Uterus (tissue), 2 donors: ENCODE results near the gene EPS8L2.

Experiments
- POLR2A ChIP-seq, 2 donors: fragments of 450-650 bp; IDR thresholded peaks; one replicate each; pipeline ENCODE4 v1.6.1; 2016; ENCODE audit warnings: antibody characterized with exemption in 2 of 2, mild to moderate bottlenecking in 1 of 2, moderate library complexity in 1 of 2
- TF ChIP-seq, protein P1 (sequence below), 4 experiments: fragments of 200-600 bp in 2 of 4; fragments of 450-650 bp in 2 of 4; sonication (generic) in 2 of 4; IDR thresholded peaks; one replicate each; pipeline ENCODE4 v1.5.1; 2016 to 2019; ENCODE audit warnings: antibody characterized with exemption in 4 of 4, mild to moderate bottlenecking in 2 of 4, moderate library complexity in 1 of 4

- TF ChIP-seq, protein P1, sequence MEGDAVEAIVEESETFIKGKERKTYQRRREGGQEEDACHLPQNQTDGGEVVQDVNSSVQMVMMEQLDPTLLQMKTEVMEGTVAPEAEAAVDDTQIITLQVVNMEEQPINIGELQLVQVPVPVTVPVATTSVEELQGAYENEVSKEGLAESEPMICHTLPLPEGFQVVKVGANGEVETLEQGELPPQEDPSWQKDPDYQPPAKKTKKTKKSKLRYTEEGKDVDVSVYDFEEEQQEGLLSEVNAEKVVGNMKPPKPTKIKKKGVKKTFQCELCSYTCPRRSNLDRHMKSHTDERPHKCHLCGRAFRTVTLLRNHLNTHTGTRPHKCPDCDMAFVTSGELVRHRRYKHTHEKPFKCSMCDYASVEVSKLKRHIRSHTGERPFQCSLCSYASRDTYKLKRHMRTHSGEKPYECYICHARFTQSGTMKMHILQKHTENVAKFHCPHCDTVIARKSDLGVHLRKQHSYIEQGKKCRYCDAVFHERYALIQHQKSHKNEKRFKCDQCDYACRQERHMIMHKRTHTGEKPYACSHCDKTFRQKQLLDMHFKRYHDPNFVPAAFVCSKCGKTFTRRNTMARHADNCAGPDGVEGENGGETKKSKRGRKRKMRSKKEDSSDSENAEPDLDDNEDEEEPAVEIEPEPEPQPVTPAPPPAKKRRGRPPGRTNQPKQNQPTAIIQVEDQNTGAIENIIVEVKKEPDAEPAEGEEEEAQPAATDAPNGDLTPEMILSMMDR (IDR thresholded peaks at IDR 0.05): no peak
- no peak for TF ChIP-seq POLR2A (IDR thresholded peaks at IDR 0.05)
Measured at GRCh38 chr11:692824-693414, 13.1 kb upstream of the EPS8L2 start.
